VCaP (cell line): ENCODE measurements around the gene BEND3.

Experiments used
- H3K27ac ChIP-seq: fragments of 450-650 bp; 2 replicates; pipeline ENCODE4 v1.5.1; 2017
- CTCF ChIP-seq: fragments of 450-650 bp; conservative IDR thresholded peaks from 2 replicates; pipeline ENCODE4 v1.5.1; 2017; ENCODE audit warnings: mild to moderate bottlenecking, moderate library complexity

BEND3 gene

GRCh38 chr6:107128175-107128574 lies 12.9 kb upstream of the BEND3 start:
- TF ChIP-seq CTCF = no peak
- no peak overlapping the region for H3K27ac ChIP-seq

GRCh38 chr6:107125771-107126170 lies 10.5 kb upstream of the BEND3 start:
- TF ChIP-seq CTCF = no peak
- no peak overlapping the region for H3K27ac ChIP-seq

- no peak for TF ChIP-seq CTCF
Measured at GRCh38 chr6:107124934-107125348, 9.6 kb upstream of the BEND3 start.

GRCh38 chr6:107123501-107123900 lies 8.2 kb upstream of the BEND3 start:
- no peak for TF ChIP-seq CTCF
- H3K27ac ChIP-seq = no peak overlapping the region

More at GRCh38 chr6:107124934-107125348, 9.6 kb upstream of the BEND3 start:
- H3K27ac ChIP-seq = no peak overlapping the region

GRCh38 chr6:107122748-107123147 lies 7.4 kb upstream of the BEND3 start:
- H3K27ac ChIP-seq = no peak overlapping the region
- no peak for TF ChIP-seq CTCF

GRCh38 chr6:107121964-107122495 lies 6.7 kb upstream of the BEND3 start:
- TF ChIP-seq CTCF = no peak
- no peak overlapping the region for H3K27ac ChIP-seq

GRCh38 chr6:107121266-107121665 lies 6.0 kb upstream of the BEND3 start:
- no peak overlapping the region for H3K27ac ChIP-seq
- TF ChIP-seq CTCF = no peak
